Measurements from ENCODE around the gene TTLL10. TPM values are rescaled to one million over a fixed set of nuclear protein-coding genes. Genes with fewer than 3 reads are reported as not detected.

TTLL10 gene
- total and polyA plus RNA-seq, 2 experiments from 2014 or later: 0.45 TPM; not detected in 1

DNA sequence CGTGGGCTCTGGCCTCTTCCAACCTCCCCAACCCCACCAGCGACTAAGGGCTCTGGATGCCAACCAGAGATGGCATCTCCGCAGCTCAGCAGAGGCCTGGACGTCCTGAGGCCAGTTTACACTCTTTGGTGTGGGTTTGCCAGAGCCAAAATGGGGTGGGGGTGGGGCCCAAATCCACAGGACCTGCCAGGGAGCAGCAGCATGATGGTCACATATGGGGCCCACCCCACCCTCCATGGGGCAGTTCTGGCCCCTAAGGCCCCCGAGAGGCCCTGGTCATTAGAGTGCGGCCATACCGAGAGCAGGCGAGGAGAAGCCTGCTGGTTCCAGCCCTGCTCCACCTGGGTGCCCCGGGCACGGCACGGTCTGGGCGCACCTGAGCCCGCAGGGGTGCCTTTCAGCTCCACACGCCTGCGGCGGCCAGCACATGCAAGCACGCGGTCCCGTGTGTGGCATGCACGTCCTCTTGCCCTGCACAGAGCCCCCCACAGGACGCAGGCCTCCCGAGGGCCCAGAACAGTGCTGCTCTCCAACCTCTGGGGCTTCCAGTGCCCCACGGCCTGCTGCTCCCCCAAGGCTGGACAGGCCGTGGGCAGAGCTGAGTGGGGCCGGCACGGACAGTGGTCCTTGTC is 68.0 kb downstream of the TTLL10 start:
- TF ChIP-seq STAT1 (IDR thresholded peaks at IDR 0.05; ENCODE audit: unreplicated experiment) (no peak), ZNF114 (CRISPR knock-in tag; IDR thresholded peaks at IDR 0.05) (no peak), JUNB (IDR thresholded peaks at IDR 0.05; ENCODE audit: unreplicated experiment) (no peak), EZH2 (IDR thresholded peaks at IDR 0.05; ENCODE audit: low read depth, unreplicated experiment) (no peak), CREB1 (CRISPR knock-in tag; IDR thresholded peaks at IDR 0.05; ENCODE audit: low read depth) (no peak), EZH2phosphoT487 (IDR thresholded peaks at IDR 0.05; ENCODE audit: unreplicated experiment) (no peak), ZNF331 (CRISPR knock-in tag; IDR thresholded peaks at IDR 0.05; ENCODE audit: low read depth) (no peak), POLR2AphosphoS5 (IDR thresholded peaks at IDR 0.05; ENCODE audit: low read depth) (no peak), NANOG (IDR thresholded peaks at IDR 0.05; ENCODE audit: borderline replicate concordance) (no peak)
- TF ChIP-seq, protein P1, sequence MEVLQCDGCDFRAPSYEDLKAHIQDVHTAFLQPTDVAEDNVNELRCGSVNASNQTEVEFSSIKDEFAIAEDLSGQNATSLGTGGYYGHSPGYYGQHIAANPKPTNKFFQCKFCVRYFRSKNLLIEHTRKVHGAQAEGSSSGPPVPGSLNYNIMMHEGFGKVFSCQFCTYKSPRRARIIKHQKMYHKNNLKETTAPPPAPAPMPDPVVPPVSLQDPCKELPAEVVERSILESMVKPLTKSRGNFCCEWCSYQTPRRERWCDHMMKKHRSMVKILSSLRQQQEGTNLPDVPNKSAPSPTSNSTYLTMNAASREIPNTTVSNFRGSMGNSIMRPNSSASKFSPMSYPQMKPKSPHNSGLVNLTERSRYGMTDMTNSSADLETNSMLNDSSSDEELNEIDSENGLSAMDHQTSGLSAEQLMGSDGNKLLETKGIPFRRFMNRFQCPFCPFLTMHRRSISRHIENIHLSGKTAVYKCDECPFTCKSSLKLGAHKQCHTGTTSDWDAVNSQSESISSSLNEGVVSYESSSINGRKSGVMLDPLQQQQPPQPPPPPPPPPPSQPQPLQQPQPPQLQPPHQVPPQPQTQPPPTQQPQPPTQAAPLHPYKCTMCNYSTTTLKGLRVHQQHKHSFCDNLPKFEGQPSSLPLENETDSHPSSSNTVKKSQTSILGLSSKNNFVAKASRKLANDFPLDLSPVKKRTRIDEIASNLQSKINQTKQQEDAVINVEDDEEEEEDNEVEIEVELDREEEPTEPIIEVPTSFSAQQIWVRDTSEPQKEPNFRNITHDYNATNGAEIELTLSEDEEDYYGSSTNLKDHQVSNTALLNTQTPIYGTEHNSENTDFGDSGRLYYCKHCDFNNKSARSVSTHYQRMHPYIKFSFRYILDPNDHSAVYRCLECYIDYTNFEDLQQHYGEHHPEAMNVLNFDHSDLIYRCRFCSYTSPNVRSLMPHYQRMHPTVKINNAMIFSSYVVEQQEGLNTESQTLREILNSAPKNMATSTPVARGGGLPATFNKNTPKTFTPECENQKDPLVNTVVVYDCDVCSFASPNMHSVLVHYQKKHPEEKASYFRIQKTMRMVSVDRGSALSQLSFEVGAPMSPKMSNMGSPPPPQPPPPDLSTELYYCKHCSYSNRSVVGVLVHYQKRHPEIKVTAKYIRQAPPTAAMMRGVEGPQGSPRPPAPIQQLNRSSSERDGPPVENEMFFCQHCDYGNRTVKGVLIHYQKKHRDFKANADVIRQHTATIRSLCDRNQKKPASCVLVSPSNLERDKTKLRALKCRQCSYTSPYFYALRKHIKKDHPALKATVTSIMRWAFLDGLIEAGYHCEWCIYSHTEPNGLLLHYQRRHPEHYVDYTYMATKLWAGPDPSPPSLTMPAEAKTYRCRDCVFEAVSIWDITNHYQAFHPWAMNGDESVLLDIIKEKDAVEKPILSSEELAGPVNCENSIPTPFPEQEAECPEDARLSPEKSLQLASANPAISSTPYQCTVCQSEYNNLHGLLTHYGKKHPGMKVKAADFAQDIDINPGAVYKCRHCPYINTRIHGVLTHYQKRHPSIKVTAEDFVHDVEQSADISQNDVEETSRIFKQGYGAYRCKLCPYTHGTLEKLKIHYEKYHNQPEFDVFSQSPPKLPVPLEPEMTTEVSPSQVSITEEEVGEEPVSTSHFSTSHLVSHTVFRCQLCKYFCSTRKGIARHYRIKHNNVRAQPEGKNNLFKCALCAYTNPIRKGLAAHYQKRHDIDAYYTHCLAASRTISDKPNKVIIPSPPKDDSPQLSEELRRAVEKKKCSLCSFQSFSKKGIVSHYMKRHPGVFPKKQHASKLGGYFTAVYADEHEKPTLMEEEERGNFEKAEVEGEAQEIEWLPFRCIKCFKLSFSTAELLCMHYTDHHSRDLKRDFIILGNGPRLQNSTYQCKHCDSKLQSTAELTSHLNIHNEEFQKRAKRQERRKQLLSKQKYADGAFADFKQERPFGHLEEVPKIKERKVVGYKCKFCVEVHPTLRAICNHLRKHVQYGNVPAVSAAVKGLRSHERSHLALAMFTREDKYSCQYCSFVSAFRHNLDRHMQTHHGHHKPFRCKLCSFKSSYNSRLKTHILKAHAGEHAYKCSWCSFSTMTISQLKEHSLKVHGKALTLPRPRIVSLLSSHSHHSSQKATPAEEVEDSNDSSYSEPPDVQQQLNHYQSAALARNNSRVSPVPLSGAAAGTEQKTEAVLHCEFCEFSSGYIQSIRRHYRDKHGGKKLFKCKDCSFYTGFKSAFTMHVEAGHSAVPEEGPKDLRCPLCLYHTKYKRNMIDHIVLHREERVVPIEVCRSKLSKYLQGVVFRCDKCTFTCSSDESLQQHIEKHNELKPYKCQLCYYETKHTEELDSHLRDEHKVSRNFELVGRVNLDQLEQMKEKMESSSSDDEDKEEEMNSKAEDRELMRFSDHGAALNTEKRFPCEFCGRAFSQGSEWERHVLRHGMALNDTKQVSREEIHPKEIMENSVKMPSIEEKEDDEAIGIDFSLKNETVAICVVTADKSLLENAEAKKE (CRISPR knock-in tag; IDR thresholded peaks at IDR 0.05): no peak
- TF ChIP-seq, protein P2, sequence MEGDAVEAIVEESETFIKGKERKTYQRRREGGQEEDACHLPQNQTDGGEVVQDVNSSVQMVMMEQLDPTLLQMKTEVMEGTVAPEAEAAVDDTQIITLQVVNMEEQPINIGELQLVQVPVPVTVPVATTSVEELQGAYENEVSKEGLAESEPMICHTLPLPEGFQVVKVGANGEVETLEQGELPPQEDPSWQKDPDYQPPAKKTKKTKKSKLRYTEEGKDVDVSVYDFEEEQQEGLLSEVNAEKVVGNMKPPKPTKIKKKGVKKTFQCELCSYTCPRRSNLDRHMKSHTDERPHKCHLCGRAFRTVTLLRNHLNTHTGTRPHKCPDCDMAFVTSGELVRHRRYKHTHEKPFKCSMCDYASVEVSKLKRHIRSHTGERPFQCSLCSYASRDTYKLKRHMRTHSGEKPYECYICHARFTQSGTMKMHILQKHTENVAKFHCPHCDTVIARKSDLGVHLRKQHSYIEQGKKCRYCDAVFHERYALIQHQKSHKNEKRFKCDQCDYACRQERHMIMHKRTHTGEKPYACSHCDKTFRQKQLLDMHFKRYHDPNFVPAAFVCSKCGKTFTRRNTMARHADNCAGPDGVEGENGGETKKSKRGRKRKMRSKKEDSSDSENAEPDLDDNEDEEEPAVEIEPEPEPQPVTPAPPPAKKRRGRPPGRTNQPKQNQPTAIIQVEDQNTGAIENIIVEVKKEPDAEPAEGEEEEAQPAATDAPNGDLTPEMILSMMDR (conservative IDR thresholded peaks at IDR 0.05; ENCODE audit: low read depth in 2 of 2): no peak
- TF ChIP-seq, protein P3, sequence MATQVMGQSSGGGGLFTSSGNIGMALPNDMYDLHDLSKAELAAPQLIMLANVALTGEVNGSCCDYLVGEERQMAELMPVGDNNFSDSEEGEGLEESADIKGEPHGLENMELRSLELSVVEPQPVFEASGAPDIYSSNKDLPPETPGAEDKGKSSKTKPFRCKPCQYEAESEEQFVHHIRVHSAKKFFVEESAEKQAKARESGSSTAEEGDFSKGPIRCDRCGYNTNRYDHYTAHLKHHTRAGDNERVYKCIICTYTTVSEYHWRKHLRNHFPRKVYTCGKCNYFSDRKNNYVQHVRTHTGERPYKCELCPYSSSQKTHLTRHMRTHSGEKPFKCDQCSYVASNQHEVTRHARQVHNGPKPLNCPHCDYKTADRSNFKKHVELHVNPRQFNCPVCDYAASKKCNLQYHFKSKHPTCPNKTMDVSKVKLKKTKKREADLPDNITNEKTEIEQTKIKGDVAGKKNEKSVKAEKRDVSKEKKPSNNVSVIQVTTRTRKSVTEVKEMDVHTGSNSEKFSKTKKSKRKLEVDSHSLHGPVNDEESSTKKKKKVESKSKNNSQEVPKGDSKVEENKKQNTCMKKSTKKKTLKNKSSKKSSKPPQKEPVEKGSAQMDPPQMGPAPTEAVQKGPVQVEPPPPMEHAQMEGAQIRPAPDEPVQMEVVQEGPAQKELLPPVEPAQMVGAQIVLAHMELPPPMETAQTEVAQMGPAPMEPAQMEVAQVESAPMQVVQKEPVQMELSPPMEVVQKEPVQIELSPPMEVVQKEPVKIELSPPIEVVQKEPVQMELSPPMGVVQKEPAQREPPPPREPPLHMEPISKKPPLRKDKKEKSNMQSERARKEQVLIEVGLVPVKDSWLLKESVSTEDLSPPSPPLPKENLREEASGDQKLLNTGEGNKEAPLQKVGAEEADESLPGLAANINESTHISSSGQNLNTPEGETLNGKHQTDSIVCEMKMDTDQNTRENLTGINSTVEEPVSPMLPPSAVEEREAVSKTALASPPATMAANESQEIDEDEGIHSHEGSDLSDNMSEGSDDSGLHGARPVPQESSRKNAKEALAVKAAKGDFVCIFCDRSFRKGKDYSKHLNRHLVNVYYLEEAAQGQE (IDR thresholded peaks at IDR 0.05; ENCODE audit: unreplicated experiment): no peak
- TF ChIP-seq, protein P4, sequence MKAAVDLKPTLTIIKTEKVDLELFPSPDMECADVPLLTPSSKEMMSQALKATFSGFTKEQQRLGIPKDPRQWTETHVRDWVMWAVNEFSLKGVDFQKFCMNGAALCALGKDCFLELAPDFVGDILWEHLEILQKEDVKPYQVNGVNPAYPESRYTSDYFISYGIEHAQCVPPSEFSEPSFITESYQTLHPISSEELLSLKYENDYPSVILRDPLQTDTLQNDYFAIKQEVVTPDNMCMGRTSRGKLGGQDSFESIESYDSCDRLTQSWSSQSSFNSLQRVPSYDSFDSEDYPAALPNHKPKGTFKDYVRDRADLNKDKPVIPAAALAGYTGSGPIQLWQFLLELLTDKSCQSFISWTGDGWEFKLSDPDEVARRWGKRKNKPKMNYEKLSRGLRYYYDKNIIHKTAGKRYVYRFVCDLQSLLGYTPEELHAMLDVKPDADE (IDR thresholded peaks at IDR 0.05): no peak
- Histone ChIP-seq H2AFZ (no peak overlapping the region), H3K4me3 (no peak overlapping the region), H3K4me2 (no peak overlapping the region), H3K9me2 (ENCODE audit: insufficient read depth) (no peaks in the 10 kb centered on the region), H3K27ac (ENCODE audit: low read depth) (no peak overlapping the region), H4K20me1 (replicated peaks; ENCODE audit: insufficient read depth) (no peaks in the 10 kb centered on the region), H3K36me3 (ENCODE audit: insufficient read depth) (no peaks in the 10 kb centered on the region), H3K79me2 (replicated peaks; ENCODE audit: insufficient read depth) (no peaks in the 10 kb centered on the region), H3K27me3 (ENCODE audit: insufficient read depth) (peaks cover 7% of the 10 kb centered on the region; the same call in 1 of the 2 replicates), H3F3A (replicated peaks; ENCODE audit: low read depth) (no peaks in the 10 kb centered on the region), H3K4me1 (ENCODE audit: insufficient read depth) (peaks cover 3% of the 10 kb centered on the region; the same call in 1 of the 2 replicates)
- Mint-ChIP-seq H3K4me3 (no peak overlapping the region), H3K27ac (no peak overlapping the region), H3K9me3 (no peaks in the 10 kb centered on the region), H3K36me3 (ENCODE audit: low read depth) (no peaks in the 10 kb centered on the region), H3K27me3 (ENCODE audit: insufficient read depth, low read depth, poor library complexity) (peaks cover 4% of the 10 kb centered on the region), H3K4me1 (no peaks in the 10 kb centered on the region)
- ATAC-seq (no peak), DNase-seq (ENCODE audit: low spot score) (no peak)

Data from GM23338 (cell line).